Dendritic cell treated with granulocyte-macrophage colony-stimulating factor and Interleukin-4, amounts not matched to agents 40 ng/mL and 50 ng/mL, for 4 days (primary cell): Measurements from ENCODE around the gene AUTS2.

Experiments used
- H3K27ac Mint-ChIP-seq: one replicate; pipeline ENCODE4 v1.8.0; 2022; ENCODE audit warnings: mild to moderate bottlenecking, mixed read lengths
- H3K27me3 Mint-ChIP-seq: one replicate; pipeline ENCODE4 v1.8.0; 2022; ENCODE audit warnings: mild to moderate bottlenecking, mixed read lengths
- H3K36me3 Mint-ChIP-seq: one replicate; pipeline ENCODE4 v1.8.0; 2022; ENCODE audit warnings: low read depth, mixed read lengths
- H3K4me1 Mint-ChIP-seq: one replicate; pipeline ENCODE4 v1.8.0; 2022; ENCODE audit warnings: low read depth, mixed read lengths
- H3K4me3 Mint-ChIP-seq: one replicate; pipeline ENCODE4 v1.8.0; 2022; ENCODE audit warnings: mild to moderate bottlenecking, moderate library complexity, mixed read lengths
- H3K9me3 Mint-ChIP-seq: one replicate; pipeline ENCODE4 v1.8.0; 2022; ENCODE audit warnings: mixed read lengths
- intact Hi-C: fragments of 100-400 bp; cut with micrococcal nuclease; formaldehyde crosslinking; loops from one replicate; pipeline ENCODE4 v1.15.0; 2022

Gene AUTS2

GRCh38 chr7:70556761-70557160 lies 958.5 kb downstream of the AUTS2 start:
- Mint-ChIP-seq H3K27ac (no peak overlapping the region), H3K36me3 (no peaks in the 10 kb centered on the region), H3K4me3 (no peak overlapping the region), H3K27me3 (no peaks in the 10 kb centered on the region), H3K9me3 (peaks cover 26% of the 10 kb centered on the region), H3K4me1 (no peaks in the 10 kb centered on the region)
- intact Hi-C loops = no loop called here

GRCh38 chr7:70557338-70557737 lies 959.1 kb downstream of the AUTS2 start:
- intact Hi-C loops = no loop called here

GRCh38 chr7:70559815-70560214 lies 961.5 kb downstream of the AUTS2 start:
- intact Hi-C loops = no loop called here
- Mint-ChIP-seq H3K9me3 (peaks cover 26% of the 10 kb centered on the region), H3K27ac (no peak overlapping the region), H3K27me3 (no peaks in the 10 kb centered on the region), H3K4me3 (no peak overlapping the region), H3K36me3 (no peaks in the 10 kb centered on the region), H3K4me1 (no peaks in the 10 kb centered on the region)

More at GRCh38 chr7:70557338-70557737, 959.1 kb downstream of the AUTS2 start:
- H3K9me3 Mint-ChIP-seq = peaks cover 26% of the 10 kb centered on the region
- no peak overlapping the region for H3K4me3 Mint-ChIP-seq
- no peak overlapping the region for H3K27ac Mint-ChIP-seq
- no peaks in the 10 kb centered on the region for H3K4me1 Mint-ChIP-seq
- H3K27me3 Mint-ChIP-seq = no peaks in the 10 kb centered on the region
- no peaks in the 10 kb centered on the region for H3K36me3 Mint-ChIP-seq

- peaks cover 15% of the 10 kb centered on the region for H3K9me3 Mint-ChIP-seq
- intact Hi-C loops = no loop called here
- no peak overlapping the region for H3K4me3 Mint-ChIP-seq
- no peak overlapping the region for H3K27ac Mint-ChIP-seq
- no peaks in the 10 kb centered on the region for H3K36me3 Mint-ChIP-seq
- H3K4me1 Mint-ChIP-seq = no peaks in the 10 kb centered on the region
- no peaks in the 10 kb centered on the region for H3K27me3 Mint-ChIP-seq
Observed at GRCh38 chr7:70563960-70564359, 965.7 kb downstream of the AUTS2 start.

GRCh38 chr7:70565721-70566370 lies 967.6 kb downstream of the AUTS2 start:
- Mint-ChIP-seq H3K27me3 (no peaks in the 10 kb centered on the region), H3K36me3 (no peaks in the 10 kb centered on the region), H3K9me3 (no peaks in the 10 kb centered on the region), H3K4me1 (no peaks in the 10 kb centered on the region), H3K4me3 (no peak overlapping the region), H3K27ac (no peak overlapping the region)
- intact Hi-C loops = no loop called here

GRCh38 chr7:70566671-70567070 lies 968.4 kb downstream of the AUTS2 start:
- intact Hi-C loops = no loop called here
- Mint-ChIP-seq H3K4me1 (no peaks in the 10 kb centered on the region), H3K27me3 (no peaks in the 10 kb centered on the region), H3K36me3 (no peaks in the 10 kb centered on the region), H3K4me3 (no peak overlapping the region), H3K9me3 (no peaks in the 10 kb centered on the region), H3K27ac (no peak overlapping the region)

- intact Hi-C loops = no loop called here
Observed at GRCh38 chr7:70568674-70569334, 970.5 kb downstream of the AUTS2 start.

GRCh38 chr7:70569335-70569819 lies 971.1 kb downstream of the AUTS2 start:
- no peaks in the 10 kb centered on the region for H3K9me3 Mint-ChIP-seq
- H3K4me1 Mint-ChIP-seq = no peaks in the 10 kb centered on the region
- no peaks in the 10 kb centered on the region for H3K27me3 Mint-ChIP-seq
- no peaks in the 10 kb centered on the region for H3K36me3 Mint-ChIP-seq
- H3K4me3 Mint-ChIP-seq = no peak overlapping the region
- intact Hi-C loops = no loop called here
- H3K27ac Mint-ChIP-seq = no peak overlapping the region

More at GRCh38 chr7:70568674-70569334, 970.5 kb downstream of the AUTS2 start:
- Mint-ChIP-seq H3K4me3 (no peak overlapping the region), H3K9me3 (no peaks in the 10 kb centered on the region), H3K4me1 (no peaks in the 10 kb centered on the region), H3K36me3 (no peaks in the 10 kb centered on the region), H3K27me3 (no peaks in the 10 kb centered on the region), H3K27ac (no peak overlapping the region)

GRCh38 chr7:70570029-70570428 lies 971.8 kb downstream of the AUTS2 start:
- Mint-ChIP-seq H3K9me3 (no peaks in the 10 kb centered on the region), H3K4me3 (no peak overlapping the region), H3K27ac (no peak overlapping the region), H3K4me1 (no peaks in the 10 kb centered on the region), H3K27me3 (no peaks in the 10 kb centered on the region), H3K36me3 (no peaks in the 10 kb centered on the region)
- intact Hi-C loops = no loop called here

GRCh38 chr7:70570961-70571360 lies 972.7 kb downstream of the AUTS2 start:
- Mint-ChIP-seq H3K36me3 (no peaks in the 10 kb centered on the region), H3K4me1 (no peaks in the 10 kb centered on the region), H3K9me3 (no peaks in the 10 kb centered on the region), H3K27ac (no peak overlapping the region), H3K27me3 (no peaks in the 10 kb centered on the region), H3K4me3 (no peak overlapping the region)
- intact Hi-C loops = no loop called here

GRCh38 chr7:70571403-70571934 lies 973.2 kb downstream of the AUTS2 start:
- Mint-ChIP-seq H3K27me3 (no peaks in the 10 kb centered on the region), H3K4me1 (no peaks in the 10 kb centered on the region), H3K9me3 (no peaks in the 10 kb centered on the region), H3K4me3 (no peak overlapping the region), H3K27ac (no peak overlapping the region), H3K36me3 (no peaks in the 10 kb centered on the region)
- intact Hi-C loops = no loop called here

GRCh38 chr7:70571961-70572360 lies 973.7 kb downstream of the AUTS2 start:
- Mint-ChIP-seq H3K27me3 (no peaks in the 10 kb centered on the region), H3K4me3 (no peak overlapping the region), H3K27ac (no peak overlapping the region), H3K36me3 (no peaks in the 10 kb centered on the region), H3K4me1 (no peaks in the 10 kb centered on the region), H3K9me3 (no peaks in the 10 kb centered on the region)
- intact Hi-C loops = no loop called here

- no peaks in the 10 kb centered on the region for H3K4me1 Mint-ChIP-seq
- no peaks in the 10 kb centered on the region for H3K9me3 Mint-ChIP-seq
- no peaks in the 10 kb centered on the region for H3K36me3 Mint-ChIP-seq
- intact Hi-C loops = no loop called here
- no peaks in the 10 kb centered on the region for H3K27me3 Mint-ChIP-seq
- H3K27ac Mint-ChIP-seq = no peak overlapping the region
- no peak overlapping the region for H3K4me3 Mint-ChIP-seq
Observed at GRCh38 chr7:70572571-70572970, 974.3 kb downstream of the AUTS2 start.

GRCh38 chr7:70573071-70573661 lies 974.9 kb downstream of the AUTS2 start:
- no peak overlapping the region for H3K27ac Mint-ChIP-seq
- H3K4me3 Mint-ChIP-seq = no peak overlapping the region
- no peaks in the 10 kb centered on the region for H3K36me3 Mint-ChIP-seq
- H3K4me1 Mint-ChIP-seq = no peaks in the 10 kb centered on the region
- intact Hi-C loops = no loop called here
- no peaks in the 10 kb centered on the region for H3K27me3 Mint-ChIP-seq
- H3K9me3 Mint-ChIP-seq = no peaks in the 10 kb centered on the region
